Muscle layer of duodenum (tissue), 2 donors: ENCODE data around the gene PRR12.
A peak's percentile ranks its signal among the peaks of the same experiment; 100 is the strongest.

Experiments used
- H3K27ac ChIP-seq: one replicate; pipeline ENCODE4 v1.7.0; 2013; ENCODE audit warnings: mild to moderate bottlenecking, low read length
- H3K27me3 ChIP-seq: one replicate; pipeline ENCODE4 v1.7.0; 2013; ENCODE audit warnings: low read depth, mild to moderate bottlenecking, control low read depth, low read length
- H3K36me3 ChIP-seq, 2 donors: one replicate each; pipeline ENCODE4 v1.7.0; 2013; ENCODE audit warnings: low read length in 2 of 2, control low read depth in 1 of 2, mild to moderate bottlenecking in 1 of 2; ENCODE audit not compliant: insufficient read depth in 2 of 2, control insufficient read depth in 1 of 2
- H3K4me1 ChIP-seq, 2 donors: one replicate each; pipeline ENCODE4 v1.7.0; 2013; ENCODE audit warnings: low read length in 2 of 2, mild to moderate bottlenecking in 2 of 2, control low read depth in 1 of 2, moderate library complexity in 1 of 2; ENCODE audit not compliant: insufficient read depth in 2 of 2, control insufficient read depth in 1 of 2
- H3K4me3 ChIP-seq, 2 donors: one replicate each; pipeline ENCODE4 v1.7.0; 2013; ENCODE audit warnings: low read length in 2 of 2, low read depth in 1 of 2, mild to moderate bottlenecking in 1 of 2
- H3K9me3 ChIP-seq, 2 donors: one replicate each; pipeline ENCODE4 v1.7.0; 2013; ENCODE audit warnings: low read length in 2 of 2, control low read depth in 1 of 2, mild to moderate bottlenecking in 1 of 2; ENCODE audit not compliant: control insufficient read depth in 1 of 2
- donor health status: healthy.

Gene PRR12

GRCh38 chr19:49642492-49643035 is 51.6 kb downstream of the PRR12 start:
- no peaks in the 10 kb centered on the region for H3K9me3 ChIP-seq
- H3K4me3 ChIP-seq, result peak overlapping the region; percentile 95 to 98
- peaks cover 19 to 32% of the 10 kb centered on the region in 2 donors for H3K36me3 ChIP-seq
- peaks cover 21 to 49% of the 10 kb centered on the region in 2 donors for H3K4me1 ChIP-seq
- H3K27me3 ChIP-seq, result no peaks in the 10 kb centered on the region
- H3K27ac ChIP-seq, result peak overlapping the region; percentile 97

GRCh38 chr19:49643466-49643865 is 52.5 kb downstream of the PRR12 start:
- H3K4me1 ChIP-seq, result peaks cover 16 to 42% of the 10 kb centered on the region in 2 donors
- no peak overlapping the region for H3K27ac ChIP-seq
- no peaks in the 10 kb centered on the region for H3K9me3 ChIP-seq
- no peaks in the 10 kb centered on the region for H3K27me3 ChIP-seq
- peaks cover 19 to 33% of the 10 kb centered on the region in 2 donors for H3K36me3 ChIP-seq
- H3K4me3 ChIP-seq, result peak overlapping the region; percentile 95 to 98

DNA sequence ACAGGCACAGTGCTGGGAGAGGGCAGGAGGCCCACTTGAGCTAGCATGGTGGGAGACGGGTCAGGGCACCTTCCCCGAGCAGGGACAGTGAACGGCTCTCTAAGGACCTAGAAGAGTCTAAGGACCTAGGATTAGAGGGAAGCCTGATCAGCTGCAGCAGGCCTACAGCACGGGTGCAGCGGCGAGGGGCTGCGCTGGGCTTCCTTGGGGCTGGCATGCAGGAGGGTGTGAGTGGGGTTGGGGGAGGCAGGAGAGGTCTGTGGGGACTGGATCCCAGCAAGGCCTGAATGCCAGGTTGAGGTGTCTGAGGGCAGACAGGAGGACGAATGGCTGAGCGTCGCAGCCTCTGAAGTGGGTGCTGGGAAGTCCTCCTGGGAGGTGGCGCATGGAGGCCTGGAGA is 54.6 kb downstream of the PRR12 start:
- peaks cover 33 to 50% of the 10 kb centered on the region in 2 donors for H3K36me3 ChIP-seq
- H3K27me3 ChIP-seq, result no peaks in the 10 kb centered on the region
- no peaks in the 10 kb centered on the region for H3K9me3 ChIP-seq
- H3K4me1 ChIP-seq, result peaks cover 10 to 32% of the 10 kb centered on the region in 2 donors
- no peak overlapping the region for H3K27ac ChIP-seq
- H3K4me3 ChIP-seq, result no peak overlapping the region

DNA sequence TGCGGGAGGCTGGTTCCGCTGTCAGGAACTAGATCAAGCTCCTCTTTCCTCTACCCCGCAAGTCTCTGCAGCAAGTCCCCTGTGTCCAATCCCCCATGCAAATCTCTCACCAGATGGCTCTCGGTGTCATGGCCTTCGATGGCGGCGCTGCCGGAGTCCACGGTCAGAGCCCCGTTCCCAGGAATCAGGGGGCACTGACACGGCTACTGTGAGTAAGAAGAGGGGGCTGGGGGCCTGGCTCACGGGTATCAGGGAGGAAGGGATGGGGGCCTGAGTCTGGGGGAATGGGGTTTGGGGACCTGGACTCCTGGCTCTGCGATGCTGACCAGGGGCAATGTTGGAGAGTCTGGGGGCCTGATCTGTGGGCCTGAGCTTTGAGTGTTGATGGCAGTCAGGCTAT is 55.0 kb downstream of the PRR12 start:
- Histone ChIP-seq H3K36me3 (peaks cover 34 to 48% of the 10 kb centered on the region in 2 donors), H3K27me3 (no peaks in the 10 kb centered on the region), H3K4me1 (peaks cover 10 to 32% of the 10 kb centered on the region in 2 donors), H3K27ac (no peak overlapping the region), H3K4me3 (no peak overlapping the region), H3K9me3 (no peaks in the 10 kb centered on the region)

- Histone ChIP-seq H3K36me3 (peaks cover 34 to 48% of the 10 kb centered on the region in 2 donors), H3K9me3 (no peaks in the 10 kb centered on the region), H3K4me1 (peaks cover 10 to 32% of the 10 kb centered on the region in 2 donors), H3K27me3 (no peaks in the 10 kb centered on the region), H3K4me3 (no peak overlapping the region), H3K27ac (no peak overlapping the region)
Measured at GRCh38 chr19:49646586-49646985, 55.6 kb downstream of the PRR12 start.

GRCh38 chr19:49651029-49651819 is 60.2 kb downstream of the PRR12 start:
- Histone ChIP-seq H3K27me3 (no peaks in the 10 kb centered on the region), H3K9me3 (no peaks in the 10 kb centered on the region), H3K36me3 (peaks cover 43 to 76% of the 10 kb centered on the region in 2 donors), H3K4me1 (no peaks in the 10 kb centered on the region), H3K4me3 (no peak overlapping the region), H3K27ac (no peak overlapping the region)

- Histone ChIP-seq H3K27ac (no peak overlapping the region), H3K4me1 (no peaks in the 10 kb centered on the region), H3K4me3 (no peak overlapping the region), H3K9me3 (no peaks in the 10 kb centered on the region), H3K36me3 (peaks cover 43 to 78% of the 10 kb centered on the region in 2 donors), H3K27me3 (no peaks in the 10 kb centered on the region)
Measured at GRCh38 chr19:49651820-49652550, 61.0 kb downstream of the PRR12 start.

DNA sequence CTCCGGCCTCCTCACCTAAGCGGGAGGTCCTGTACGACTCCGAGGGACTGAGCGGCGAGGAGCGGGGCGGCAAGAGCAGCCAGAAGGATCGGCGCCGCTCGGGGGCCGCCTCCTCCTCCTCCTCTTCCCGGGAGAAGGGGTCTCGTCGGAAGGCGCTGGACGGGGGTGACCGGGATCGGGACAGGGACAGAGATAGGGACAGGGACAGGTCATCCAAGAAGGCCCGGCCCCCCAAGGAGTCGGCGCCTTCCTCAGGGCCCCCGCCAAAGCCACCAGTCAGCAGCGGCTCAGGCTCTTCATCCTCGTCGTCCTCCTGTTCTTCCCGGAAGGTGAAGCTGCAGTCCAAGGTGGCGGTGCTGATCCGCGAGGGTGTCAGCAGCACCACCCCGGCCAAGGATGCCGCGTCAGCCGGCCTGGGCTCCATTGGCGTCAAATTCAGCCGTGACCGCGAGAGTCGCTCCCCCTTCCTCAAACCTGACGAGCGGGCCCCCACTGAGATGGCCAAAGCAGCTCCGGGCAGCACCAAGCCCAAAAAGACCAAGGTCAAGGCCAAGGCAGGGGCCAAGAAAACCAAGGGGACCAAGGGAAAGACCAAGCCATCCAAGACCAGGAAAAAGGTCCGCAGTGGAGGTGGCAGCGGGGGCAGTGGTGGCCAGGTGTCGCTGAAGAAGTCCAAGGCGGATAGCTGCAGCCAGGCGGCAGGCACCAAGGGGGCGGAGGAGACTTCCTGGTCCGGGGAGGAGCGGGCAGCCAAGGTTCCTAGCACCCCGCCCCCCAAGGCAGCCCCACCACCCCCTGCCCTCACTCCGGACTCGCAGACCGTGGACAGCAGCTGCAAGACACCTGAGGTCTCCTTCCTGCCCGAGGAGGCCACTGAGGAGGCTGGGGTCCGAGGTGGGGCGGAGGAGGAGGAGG is 61.8 kb downstream of the PRR12 start:
- peaks cover 45 to 79% of the 10 kb centered on the region in 2 donors for H3K36me3 ChIP-seq
- no peak overlapping the region for H3K4me3 ChIP-seq
- H3K27ac ChIP-seq, result no peak overlapping the region
- no peaks in the 10 kb centered on the region for H3K4me1 ChIP-seq
- H3K9me3 ChIP-seq, result no peaks in the 10 kb centered on the region
- no peaks in the 10 kb centered on the region for H3K27me3 ChIP-seq

GRCh38 chr19:49653466-49653806 is 62.5 kb downstream of the PRR12 start:
- H3K9me3 ChIP-seq, result no peaks in the 10 kb centered on the region
- H3K27me3 ChIP-seq, result no peaks in the 10 kb centered on the region
- peaks cover 47 to 86% of the 10 kb centered on the region in 2 donors for H3K36me3 ChIP-seq
- H3K27ac ChIP-seq, result no peak overlapping the region
- no peaks in the 10 kb centered on the region for H3K4me1 ChIP-seq
- no peak overlapping the region for H3K4me3 ChIP-seq

- Histone ChIP-seq H3K4me1 (no peaks in the 10 kb centered on the region), H3K36me3 (peaks cover 54 to 90% of the 10 kb centered on the region in 2 donors), H3K27ac (no peak overlapping the region), H3K27me3 (no peaks in the 10 kb centered on the region), H3K9me3 (no peaks in the 10 kb centered on the region), H3K4me3 (no peak overlapping the region)
Measured at GRCh38 chr19:49654581-49654980, 63.6 kb downstream of the PRR12 start.
